CD14-positive monocyte (primary cell): Measurements from ENCODE around the gene FGF7. TPM values are rescaled to one million over a fixed set of nuclear protein-coding genes. Genes with fewer than 3 reads are reported as not detected.

Experiments
- DNase-seq, 3 donors: peaks; one replicate each; pipeline ENCODE4 v3.0.0-alpha.2; 2011 to 2022
- H2AFZ ChIP-seq: 2 replicates; pipeline ENCODE4 v1.6.0; 2012; ENCODE audit warnings: mild to moderate bottlenecking, low read depth, low read length, inconsistent platforms; ENCODE audit not compliant: insufficient read depth, poor library complexity, severe bottlenecking
- H3K27ac ChIP-seq, 2 donors: 1 replicate in 1 of 2; 2 replicates in 1 of 2; pipeline ENCODE4 v1.5.1; 2012 to 2013; ENCODE audit warnings: low read length in 2 of 2, control low read depth in 1 of 2, inconsistent platforms in 1 of 2, low read depth in 1 of 2, mild to moderate bottlenecking in 1 of 2
- H3K27me3 ChIP-seq, 2 donors: one replicate each; pipeline versions ENCODE4 v1.6.0 to v1.6.1; 2011 to 2013; ENCODE audit warnings: low read length in 2 of 2; ENCODE audit not compliant: control insufficient read depth in 2 of 2, insufficient read depth in 2 of 2
- H3K36me3 ChIP-seq, 2 donors: replicated peaks in 1 of 2; 1 replicate in 1 of 2; 2 replicates in 1 of 2; pipeline versions ENCODE4 v1.5.1 to v1.6.1; 2012 to 2013; ENCODE audit warnings: low read length in 2 of 2, control low read depth in 1 of 2, inconsistent platforms in 1 of 2, mild to moderate bottlenecking in 1 of 2; ENCODE audit not compliant: insufficient read depth in 2 of 2, control insufficient read depth in 1 of 2
- H3K4me1 ChIP-seq, 2 donors: 1 replicate in 1 of 2; 2 replicates in 1 of 2; pipeline versions ENCODE4 v1.5.1 to v1.6.1; 2012 to 2013; ENCODE audit warnings: low read length in 2 of 2, control low read depth in 1 of 2, inconsistent platforms in 1 of 2, mild to moderate bottlenecking in 1 of 2, moderate library complexity in 1 of 2; ENCODE audit not compliant: insufficient read depth in 2 of 2, control insufficient read depth in 1 of 2
- H3K4me2 ChIP-seq: replicated peaks from 2 replicates; pipeline ENCODE3; 2012; ENCODE audit warnings: low read length, moderate library complexity, mild to moderate bottlenecking; ENCODE audit not compliant: poor library complexity, severe bottlenecking; ENCODE audit errors: extremely low read depth
- H3K4me3 ChIP-seq, 3 experiments: fragments of 200-600 bp in 1 of 3; sonication (generic) in 1 of 3; replicated peaks in 1 of 3; 1 replicate in 2 of 3; 2 replicates in 1 of 3; pipeline ENCODE4 v1.5.1; 2011 to 2013; ENCODE audit warnings: low read length in 3 of 3, mild to moderate bottlenecking in 3 of 3, control low read depth in 2 of 3, low read depth in 2 of 3, inconsistent platforms in 1 of 3, moderate library complexity in 1 of 3
- H3K79me2 ChIP-seq: 2 replicates; pipeline ENCODE4 v1.6.0; 2012; ENCODE audit warnings: mild to moderate bottlenecking, control low read depth, inconsistent platforms, low read length, moderate library complexity; ENCODE audit not compliant: insufficient read depth
- H3K9ac ChIP-seq: 2 replicates; pipeline ENCODE4 v1.6.0; 2017; ENCODE audit warnings: low read length, mild to moderate bottlenecking; ENCODE audit not compliant: insufficient read depth, poor library complexity, severe bottlenecking
- H3K9me3 ChIP-seq, 2 donors: replicated peaks in 1 of 2; 1 replicate in 1 of 2; 2 replicates in 1 of 2; pipeline versions ENCODE4 v1.5.1 to v1.6.1; 2012 to 2013; ENCODE audit warnings: low read length in 2 of 2, control low read depth in 1 of 2; ENCODE audit not compliant: control insufficient read depth in 1 of 2, insufficient read depth in 1 of 2
- H4K20me1 ChIP-seq: 2 replicates; pipeline ENCODE4 v1.6.0; 2012; ENCODE audit warnings: mild to moderate bottlenecking, low read length, control low read depth, moderate library complexity; ENCODE audit not compliant: insufficient read depth
- H3K27ac Mint-ChIP-seq, 7 donors: one replicate each; pipeline ENCODE4 v1.8.0; 2020; ENCODE audit warnings: mild to moderate bottlenecking in 7 of 7, mixed read lengths in 7 of 7, moderate library complexity in 6 of 7, inconsistent platforms in 2 of 7
- H3K27me3 Mint-ChIP-seq, 3 donors: one replicate each; pipeline ENCODE4 v1.8.0; 2021 to 2022; ENCODE audit warnings: low read depth in 3 of 3, mild to moderate bottlenecking in 3 of 3, mixed read lengths in 3 of 3, moderate library complexity in 3 of 3, inconsistent platforms in 1 of 3
- H3K36me3 Mint-ChIP-seq, 2 donors: one replicate each; pipeline ENCODE4 v1.8.0; 2020; ENCODE audit warnings: mixed read lengths in 2 of 2, inconsistent platforms in 1 of 2, mild to moderate bottlenecking in 1 of 2
- H3K4me1 Mint-ChIP-seq: one replicate; pipeline ENCODE4 v1.8.0; 2020; ENCODE audit warnings: mild to moderate bottlenecking, mixed read lengths
- H3K4me3 Mint-ChIP-seq, 2 donors: one replicate each; pipeline ENCODE4 v1.8.0; 2020; ENCODE audit warnings: mild to moderate bottlenecking in 2 of 2, mixed read lengths in 2 of 2, moderate library complexity in 1 of 2
- H3K9me3 Mint-ChIP-seq, 7 donors: one replicate each; pipeline ENCODE4 v1.8.0; 2020 to 2022; ENCODE audit warnings: mixed read lengths in 7 of 7, mild to moderate bottlenecking in 6 of 7, moderate library complexity in 6 of 7, inconsistent platforms in 2 of 7
- CTCF ChIP-seq: fragments of 200-600 bp; IDR thresholded peaks from one replicate; pipeline ENCODE4 v1.8.0; 2022; ENCODE audit warnings: antibody characterized with exemption, mild to moderate bottlenecking
- WGBS: methylation state at CpG from one replicate; pipeline ENCODE4 v1.1.5; 2013; ENCODE audit warnings: missing lambda C conversion rate; ENCODE audit not compliant: insufficient coverage; 5-methylcytosine and 5-hydroxymethylcytosine counted together
- intact Hi-C, 2 donors: fragments of 100-400 bp; cut with micrococcal nuclease; formaldehyde crosslinking; loops; one replicate each; pipeline versions ENCODE4 v1.15.0 to v1.15.1; 2023
- polyA plus RNA-seq, 3 donors: library from polyadenylated mRNA; depleted of rRNA in 1 of 3; unstranded in 2 of 3; stranded (reverse) in 1 of 3; fragments of 300-500 nt in 2 of 3; fragments of >200 nt in 1 of 3; fragmentation: Illumina TruSeq in 2 of 3; gene quantifications; 1 replicate in 2 of 3; 2 replicates in 1 of 3; pipeline ENCODE4 v1.2.3, GENCODE V29; 2012 to 2021

The FGF7 gene
- polyA plus RNA-seq, 3 donors: not detected

- H3K9me3 Mint-ChIP-seq: peaks cover 0 to 2% (median 0%) of the 10 kb centered on the region in 7 donors
- TF ChIP-seq CTCF: no peak
- Histone ChIP-seq H3K4me3 (no peak overlapping the region), H2AFZ (no peak overlapping the region), H3K4me1 (peaks cover 18 to 24% of the 10 kb centered on the region in 2 donors), H4K20me1 (no peaks in the 10 kb centered on the region), H3K4me2 (no peak overlapping the region), H3K27ac (no peak overlapping the region), H3K9ac (no peak overlapping the region), H3K9me3 (no peaks in the 10 kb centered on the region), H3K36me3 (no peaks in the 10 kb centered on the region), H3K79me2 (no peaks in the 10 kb centered on the region), H3K27me3 (no peaks in the 10 kb centered on the region)
- WGBS: no CpG with 5 or more reads among the region's 2 CpGs
- peaks cover 21% of the 10 kb centered on the region for H3K4me1 Mint-ChIP-seq
- no peak overlapping the region for H3K4me3 Mint-ChIP-seq
- intact Hi-C loops: no loop called here
- no peaks in the 10 kb centered on the region for H3K36me3 Mint-ChIP-seq
- no peaks in the 10 kb centered on the region for H3K27me3 Mint-ChIP-seq
- H3K27ac Mint-ChIP-seq: no peak overlapping the region
- DNase-seq: no peak
Observed at GRCh38 chr15:49458145-49458544, 35.1 kb downstream of the FGF7 start.

- peaks cover 21 to 27% of the 10 kb centered on the region in 2 donors for H3K4me1 ChIP-seq
- Mint-ChIP-seq H3K27ac (no peak overlapping the region), H3K4me1 (peaks cover 24% of the 10 kb centered on the region), H3K9me3 (no peaks in the 10 kb centered on the region), H3K36me3 (no peaks in the 10 kb centered on the region), H3K27me3 (peaks cover 0 to 2% (median 0%) of the 10 kb centered on the region in 3 donors), H3K4me3 (no peak overlapping the region)
- no peak overlapping the region for H3K27ac ChIP-seq
- no peak for DNase-seq
- H3K79me2 ChIP-seq: no peaks in the 10 kb centered on the region
- no peak overlapping the region for H3K9ac ChIP-seq
- no peak overlapping the region for H3K4me2 ChIP-seq
- TF ChIP-seq CTCF: no peak
- WGBS: no CpG with 5 or more reads among the region's 2 CpGs
- H3K9me3 ChIP-seq: no peaks in the 10 kb centered on the region
- no peak overlapping the region for H3K4me3 ChIP-seq
- H2AFZ ChIP-seq: no peak overlapping the region
- H4K20me1 ChIP-seq: no peaks in the 10 kb centered on the region
- H3K36me3 ChIP-seq: no peaks in the 10 kb centered on the region
- intact Hi-C loops: no loop called here
- H3K27me3 ChIP-seq: no peaks in the 10 kb centered on the region
Observed at GRCh38 chr15:49460411-49460941, 37.4 kb downstream of the FGF7 start.
